Measurements from ENCODE around the gene TANC1. TPM values are rescaled to one million over a fixed set of nuclear protein-coding genes. Genes with fewer than 3 reads are reported as not detected.
"Not testable (repeated sequence)": the region's sequence is repeated elsewhere in the genome, so short reads cannot be mapped to it uniquely, and the experiment has no call there.

The TANC1 gene
- polyA plus RNA-seq, 1 donor from 2014 or later: 0.37 TPM

- TF ChIP-seq, protein P1, sequence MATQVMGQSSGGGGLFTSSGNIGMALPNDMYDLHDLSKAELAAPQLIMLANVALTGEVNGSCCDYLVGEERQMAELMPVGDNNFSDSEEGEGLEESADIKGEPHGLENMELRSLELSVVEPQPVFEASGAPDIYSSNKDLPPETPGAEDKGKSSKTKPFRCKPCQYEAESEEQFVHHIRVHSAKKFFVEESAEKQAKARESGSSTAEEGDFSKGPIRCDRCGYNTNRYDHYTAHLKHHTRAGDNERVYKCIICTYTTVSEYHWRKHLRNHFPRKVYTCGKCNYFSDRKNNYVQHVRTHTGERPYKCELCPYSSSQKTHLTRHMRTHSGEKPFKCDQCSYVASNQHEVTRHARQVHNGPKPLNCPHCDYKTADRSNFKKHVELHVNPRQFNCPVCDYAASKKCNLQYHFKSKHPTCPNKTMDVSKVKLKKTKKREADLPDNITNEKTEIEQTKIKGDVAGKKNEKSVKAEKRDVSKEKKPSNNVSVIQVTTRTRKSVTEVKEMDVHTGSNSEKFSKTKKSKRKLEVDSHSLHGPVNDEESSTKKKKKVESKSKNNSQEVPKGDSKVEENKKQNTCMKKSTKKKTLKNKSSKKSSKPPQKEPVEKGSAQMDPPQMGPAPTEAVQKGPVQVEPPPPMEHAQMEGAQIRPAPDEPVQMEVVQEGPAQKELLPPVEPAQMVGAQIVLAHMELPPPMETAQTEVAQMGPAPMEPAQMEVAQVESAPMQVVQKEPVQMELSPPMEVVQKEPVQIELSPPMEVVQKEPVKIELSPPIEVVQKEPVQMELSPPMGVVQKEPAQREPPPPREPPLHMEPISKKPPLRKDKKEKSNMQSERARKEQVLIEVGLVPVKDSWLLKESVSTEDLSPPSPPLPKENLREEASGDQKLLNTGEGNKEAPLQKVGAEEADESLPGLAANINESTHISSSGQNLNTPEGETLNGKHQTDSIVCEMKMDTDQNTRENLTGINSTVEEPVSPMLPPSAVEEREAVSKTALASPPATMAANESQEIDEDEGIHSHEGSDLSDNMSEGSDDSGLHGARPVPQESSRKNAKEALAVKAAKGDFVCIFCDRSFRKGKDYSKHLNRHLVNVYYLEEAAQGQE (IDR thresholded peaks at IDR 0.05; ENCODE audit: borderline replicate concordance): no peak
- TF ChIP-seq TAF1 (IDR thresholded peaks at IDR 0.05; ENCODE audit: low read depth): no peak
- no peak for TF ChIP-seq EZH2 (IDR thresholded peaks at IDR 0.05; ENCODE audit: borderline replicate concordance, insufficient read depth, low read length, poor library complexity, severe bottlenecking)
- no peak for TF ChIP-seq RAD21 (conservative IDR thresholded peaks at IDR 0.05)
- no peak for TF ChIP-seq EP300 (conservative IDR thresholded peaks at IDR 0.05; ENCODE audit: poor library complexity, severe bottlenecking)
- TF ChIP-seq SMC3 (conservative IDR thresholded peaks at IDR 0.05; ENCODE audit: poor library complexity): no peak
- TF ChIP-seq, protein P2, sequence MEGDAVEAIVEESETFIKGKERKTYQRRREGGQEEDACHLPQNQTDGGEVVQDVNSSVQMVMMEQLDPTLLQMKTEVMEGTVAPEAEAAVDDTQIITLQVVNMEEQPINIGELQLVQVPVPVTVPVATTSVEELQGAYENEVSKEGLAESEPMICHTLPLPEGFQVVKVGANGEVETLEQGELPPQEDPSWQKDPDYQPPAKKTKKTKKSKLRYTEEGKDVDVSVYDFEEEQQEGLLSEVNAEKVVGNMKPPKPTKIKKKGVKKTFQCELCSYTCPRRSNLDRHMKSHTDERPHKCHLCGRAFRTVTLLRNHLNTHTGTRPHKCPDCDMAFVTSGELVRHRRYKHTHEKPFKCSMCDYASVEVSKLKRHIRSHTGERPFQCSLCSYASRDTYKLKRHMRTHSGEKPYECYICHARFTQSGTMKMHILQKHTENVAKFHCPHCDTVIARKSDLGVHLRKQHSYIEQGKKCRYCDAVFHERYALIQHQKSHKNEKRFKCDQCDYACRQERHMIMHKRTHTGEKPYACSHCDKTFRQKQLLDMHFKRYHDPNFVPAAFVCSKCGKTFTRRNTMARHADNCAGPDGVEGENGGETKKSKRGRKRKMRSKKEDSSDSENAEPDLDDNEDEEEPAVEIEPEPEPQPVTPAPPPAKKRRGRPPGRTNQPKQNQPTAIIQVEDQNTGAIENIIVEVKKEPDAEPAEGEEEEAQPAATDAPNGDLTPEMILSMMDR (IDR thresholded peaks at IDR 0.05; ENCODE audit: poor library complexity, severe bottlenecking): no peak
- no peak for TF ChIP-seq MXI1 (conservative IDR thresholded peaks at IDR 0.05; ENCODE audit: poor library complexity, severe bottlenecking)
- H3K36me3 ChIP-seq (ENCODE audit: insufficient read depth, low read length): no peaks in the 10 kb centered on the region
- no peak overlapping the region for H2AFZ ChIP-seq (ENCODE audit: low read depth, low read length)
- no peak overlapping the region for H3K9ac ChIP-seq (ENCODE audit: low read length)
- no peak overlapping the region for H3K4me2 ChIP-seq (ENCODE audit: low read length)
- H3K27me3 ChIP-seq (ENCODE audit: insufficient read depth, low read depth, low read length): no peaks in the 10 kb centered on the region
- H3K27ac ChIP-seq (ENCODE audit: low read length): no peak overlapping the region
- H3K9me3 ChIP-seq (ENCODE audit: low read length): no peaks in the 10 kb centered on the region
- H4K20me1 ChIP-seq (ENCODE audit: insufficient read depth): no peaks in the 10 kb centered on the region
- H3K4me3 ChIP-seq (ENCODE audit: low read length): no peak overlapping the region
- H3F3A ChIP-seq (ENCODE audit: insufficient read depth, low read length, poor library complexity, severe bottlenecking): no peaks in the 10 kb centered on the region
- H3K9me2 ChIP-seq (ENCODE audit: insufficient read depth, low read length): no peaks in the 10 kb centered on the region
- no peaks in the 10 kb centered on the region for H3K79me2 ChIP-seq (replicated peaks; ENCODE audit: insufficient read depth, low read length)
These were observed 125.8 kb downstream of the TANC1 start for GRCh38 chr2:159094173-159094737.

DNA sequence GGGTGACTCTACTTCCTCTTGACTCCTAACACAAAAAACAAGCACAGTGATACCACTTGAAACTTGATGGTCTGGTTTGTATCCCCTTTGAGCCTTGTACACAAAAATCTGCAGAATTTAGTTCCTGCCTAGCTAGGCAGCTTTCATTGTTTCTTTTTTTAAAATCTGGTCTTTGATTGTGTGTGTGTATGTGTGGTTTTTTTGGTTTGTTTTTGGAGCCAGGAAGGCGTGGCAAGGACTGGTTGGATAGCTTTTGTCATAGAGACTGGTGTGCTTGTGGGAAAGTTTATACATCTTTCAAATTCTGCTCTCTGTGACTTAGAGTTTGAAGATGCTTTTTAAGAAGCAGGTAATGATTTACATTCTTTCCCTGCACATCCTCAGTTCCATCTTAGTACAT, 127.4 kb downstream of the TANC1 start:
- no peak overlapping the region for H2AFZ ChIP-seq (ENCODE audit: low read depth, low read length)
- no peak overlapping the region for H3K4me2 ChIP-seq (ENCODE audit: low read length)
- TF ChIP-seq, protein P1 (IDR thresholded peaks at IDR 0.05; ENCODE audit: borderline replicate concordance): no peak
- TF ChIP-seq SMC3 (conservative IDR thresholded peaks at IDR 0.05; ENCODE audit: poor library complexity) (no peak), EP300 (conservative IDR thresholded peaks at IDR 0.05; ENCODE audit: poor library complexity, severe bottlenecking) (no peak), MXI1 (conservative IDR thresholded peaks at IDR 0.05; ENCODE audit: poor library complexity, severe bottlenecking) (no peak), RAD21 (conservative IDR thresholded peaks at IDR 0.05) (no peak), POLR2AphosphoS5 (IDR thresholded peaks at IDR 0.05) (no peak), EZH2 (IDR thresholded peaks at IDR 0.05; ENCODE audit: borderline replicate concordance, insufficient read depth, low read length, poor library complexity, severe bottlenecking) (no peak), TAF1 (IDR thresholded peaks at IDR 0.05; ENCODE audit: low read depth) (no peak)
- TF ChIP-seq, protein P2 (IDR thresholded peaks at IDR 0.05; ENCODE audit: poor library complexity, severe bottlenecking): no peak
- H3K27me3 ChIP-seq (ENCODE audit: insufficient read depth, low read depth, low read length): no peaks in the 10 kb centered on the region
- H3K9ac ChIP-seq (ENCODE audit: low read length): no peak overlapping the region
- no peaks in the 10 kb centered on the region for H3F3A ChIP-seq (ENCODE audit: insufficient read depth, low read length, poor library complexity, severe bottlenecking)
- H3K36me3 ChIP-seq (ENCODE audit: insufficient read depth, low read length): no peaks in the 10 kb centered on the region
- no peaks in the 10 kb centered on the region for H3K9me3 ChIP-seq (ENCODE audit: low read length)
- H4K20me1 ChIP-seq (ENCODE audit: insufficient read depth): no peaks in the 10 kb centered on the region
- no peaks in the 10 kb centered on the region for H3K79me2 ChIP-seq (replicated peaks; ENCODE audit: insufficient read depth, low read length)
- no peak overlapping the region for H3K4me3 ChIP-seq (ENCODE audit: low read length)
- H3K9me2 ChIP-seq (ENCODE audit: insufficient read depth, low read length): no peaks in the 10 kb centered on the region
- no peak overlapping the region for H3K27ac ChIP-seq (ENCODE audit: low read length)

DNA sequence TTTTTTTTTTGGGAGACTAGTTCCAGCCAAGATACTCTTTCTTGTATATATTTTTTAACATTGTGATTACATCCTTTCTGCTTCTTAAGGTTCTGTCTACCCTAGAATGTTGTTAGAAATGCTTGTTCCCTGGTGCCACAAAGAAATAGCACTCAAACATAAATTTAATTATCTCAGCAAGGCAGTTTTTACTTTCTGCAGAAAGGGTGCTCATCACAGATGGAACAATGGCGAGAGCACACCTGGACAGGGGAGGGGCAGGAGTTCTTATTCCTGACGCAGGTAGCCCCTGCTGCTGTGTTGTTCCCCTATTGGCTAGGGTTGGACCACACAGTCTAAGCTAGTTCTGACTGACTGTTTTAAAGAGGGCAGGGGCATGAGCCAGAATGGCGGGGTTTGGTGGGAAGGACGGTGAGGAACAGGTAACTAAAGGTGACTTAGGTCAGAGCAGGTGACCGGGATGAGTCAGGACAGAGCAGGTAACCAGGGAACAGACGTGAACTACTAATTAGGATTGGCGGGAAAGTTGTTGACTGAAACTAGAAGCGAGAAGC, 127.9 kb downstream of the TANC1 start:
- H3K79me2 ChIP-seq (replicated peaks; ENCODE audit: insufficient read depth, low read length); H3K36me3 ChIP-seq (ENCODE audit: insufficient read depth, low read length); H3K9ac ChIP-seq (ENCODE audit: low read length); H3K27me3 ChIP-seq (ENCODE audit: insufficient read depth, low read depth, low read length); H3K27ac ChIP-seq (ENCODE audit: low read length); H3K9me2 ChIP-seq (ENCODE audit: insufficient read depth, low read length); H3K4me2 ChIP-seq (ENCODE audit: low read length); H4K20me1 ChIP-seq (ENCODE audit: insufficient read depth); H3F3A ChIP-seq (ENCODE audit: insufficient read depth, low read length, poor library complexity, severe bottlenecking); H2AFZ ChIP-seq (ENCODE audit: low read depth, low read length); H3K4me3 ChIP-seq (ENCODE audit: low read length); H3K9me3 ChIP-seq (ENCODE audit: low read length): not testable (repeated sequence)

Data from neural cell (in vitro differentiated cells).